K562 (cell line): Measurements from ENCODE around the gene CCDC187. TPM values are rescaled to one million over a fixed set of nuclear protein-coding genes. Genes with fewer than 3 reads are reported as not detected.

Source experiments
- ATAC-seq: fragments of 200-7000 bp; cut with Tn5 transposase; 3 replicates; pipeline ENCODE4 v1.9.1; 2020; ENCODE audit warnings: moderate library complexity
- BruUV-seq: library from RNA; stranded (reverse); fragments of 400-500 nt; replicated peaks from 2 replicates; lab custom pipeline; 2021; lab: Mats Ljungman, UMichigan
- CTCF ChIA-PET: fragments of 300-600 bp; formaldehyde crosslinking; extraction: SDS; loops from one replicate; lab custom pipeline; 2021; ENCODE audit warnings: low intra/inter-chr PET ratio; lab: Yijun Ruan, JAX
- POLR2A ChIA-PET: fragments of 300-600, 350-650 bp; sonication (Branson Sonifier 250); formaldehyde crosslinking; extraction: SDS; loops from one replicate; lab custom pipeline; 2021; ENCODE audit warnings: antibody characterized with exemption, inconsistent platforms; lab: Yijun Ruan, JAX
- DNase-seq, 4 experiments: peaks; one replicate each; pipeline versions ENCODE4 v3.0.0 to v3.0.0-alpha.2; 2011 to 2018; ENCODE audit warnings: low spot score in 3 of 4, mixed read lengths in 3 of 4; ENCODE audit errors: extremely low read depth in 1 of 4
- FAIRE-seq: peaks from 2 replicates; lab custom pipeline; 2011; peaks lifted over from hg19 to GRCh38; lab: Jason Lieb, UNC
- H2AFZ ChIP-seq: 2 replicates; pipeline ENCODE4 v1.6.0; 2011; ENCODE audit warnings: low read depth, low read length, control low read depth, inconsistent platforms
- H3K27ac ChIP-seq: fragments of 200-600 bp; 3 replicates; pipeline ENCODE4 v1.8.0; 2011; ENCODE audit warnings: low read depth, mild to moderate bottlenecking, control low read depth, inconsistent platforms, low read length, moderate library complexity, mixed read lengths; ENCODE audit errors: extremely low read depth
- H3K27me3 ChIP-seq, 2 experiments: fragments of 300-600 bp in 1 of 2; 2 replicates in 1 of 2; 3 replicates in 1 of 2; pipeline versions ENCODE4 v1.6.0 to v1.8.0; 2011; ENCODE audit warnings: inconsistent platforms in 2 of 2, low read length in 2 of 2, mild to moderate bottlenecking in 1 of 2, mixed read lengths in 1 of 2, moderate library complexity in 1 of 2; ENCODE audit not compliant: control insufficient read depth in 2 of 2, insufficient read depth in 2 of 2
- H3K36me3 ChIP-seq: fragments of 300-600 bp; 3 replicates; pipeline ENCODE4 v1.8.0; 2011; ENCODE audit warnings: mild to moderate bottlenecking, low read length, inconsistent platforms; ENCODE audit not compliant: control insufficient read depth, insufficient read depth
- H3K4me1 ChIP-seq, 2 experiments: fragments of 200-600 bp in 1 of 2; replicated peaks in 1 of 2; 2 replicates in 1 of 2; 3 replicates in 1 of 2; pipeline versions ENCODE4 v1.5.1 to v1.8.0; 2011; ENCODE audit warnings: inconsistent platforms in 2 of 2, low read length in 2 of 2, mild to moderate bottlenecking in 1 of 2, mixed read lengths in 1 of 2, moderate library complexity in 1 of 2; ENCODE audit not compliant: control insufficient read depth in 2 of 2, insufficient read depth in 2 of 2
- H3K4me2 ChIP-seq: 2 replicates; pipeline ENCODE4 v1.6.1; 2011; ENCODE audit warnings: low read length, control low read depth, inconsistent platforms, mixed read lengths; ENCODE audit not compliant: insufficient read depth
- H3K4me3 ChIP-seq: fragments of 200-600 bp; sonication (generic), shearing (Covaris generic); 2 replicates; pipeline ENCODE4 v1.5.1; 2016; ENCODE audit warnings: control low read depth, inconsistent platforms
- H3K79me2 ChIP-seq: fragments of 200-600 bp; 3 replicates; pipeline ENCODE4 v1.8.0; 2011; ENCODE audit warnings: low read length, inconsistent platforms; ENCODE audit not compliant: control insufficient read depth, insufficient read depth
- H3K9ac ChIP-seq, 2 experiments: 2 replicates each; pipeline versions ENCODE4 v1.6.0 to v1.6.1; 2011; ENCODE audit warnings: low read depth in 2 of 2, low read length in 2 of 2, control low read depth in 1 of 2, inconsistent platforms in 1 of 2, mild to moderate bottlenecking in 1 of 2, mixed read lengths in 1 of 2; ENCODE audit not compliant: insufficient read depth in 1 of 2
- H3K9me1 ChIP-seq: one replicate; pipeline ENCODE4 v1.6.0; 2011; ENCODE audit warnings: inconsistent platforms, mild to moderate bottlenecking, low read length, moderate library complexity; ENCODE audit not compliant: control insufficient read depth, insufficient read depth
- H3K9me3 ChIP-seq: replicated peaks from 2 replicates; pipeline ENCODE4 v1.5.1; 2011; ENCODE audit warnings: low read depth, low read length, inconsistent platforms; ENCODE audit not compliant: control insufficient read depth, insufficient read depth
- H4K20me1 ChIP-seq: replicated peaks from 2 replicates; pipeline ENCODE4 v1.6.1; 2011; ENCODE audit warnings: low read length, inconsistent platforms, mixed read lengths; ENCODE audit not compliant: control insufficient read depth, insufficient read depth
- CBX3 ChIP-seq, 2 experiments: IDR thresholded peaks; 1 replicate in 1 of 2; 2 replicates in 1 of 2; pipeline ENCODE4 v1.6.1; 2012; ENCODE audit warnings: inconsistent platforms in 2 of 2, low read length in 2 of 2, borderline replicate concordance in 1 of 2, control low read depth in 1 of 2
- CHD1 ChIP-seq: fragments of 200-600 bp; sonication (generic); IDR thresholded peaks from one replicate; pipeline ENCODE4 v1.6.1; 2012; ENCODE audit warnings: mild to moderate bottlenecking, moderate library complexity, low read length, inconsistent platforms
- PATZ1 ChIP-seq: fragments of 250-450 bp; sonication (Bioruptor Pico); IDR thresholded peaks from 2 replicates; pipeline ENCODE4 v1.5.0; 2020; ENCODE audit warnings: mild to moderate bottlenecking, borderline replicate concordance
- TRIM28 ChIP-seq: fragments of 450-650 bp; IDR thresholded peaks from 2 replicates; pipeline ENCODE4 v1.6.1; 2017
- YY1 ChIP-seq, 3 experiments: IDR thresholded peaks; 2 replicates each; pipeline ENCODE4 v1.6.1; 2011; ENCODE audit warnings: low read length in 2 of 3, mild to moderate bottlenecking in 2 of 3, moderate library complexity in 2 of 3, borderline replicate concordance in 1 of 3, control low read depth in 1 of 3, low read depth in 1 of 3; ENCODE audit not compliant: insufficient read depth in 3 of 3, insufficient replicate concordance in 2 of 3, control insufficient read depth in 1 of 3, insufficient read length in 1 of 3; ENCODE audit errors: extremely low read depth in 1 of 3
- ZFP1 ChIP-seq: fragments of 450-650 bp; formaldehyde crosslinking; IDR thresholded peaks from 2 replicates; pipeline ENCODE4 v1.4.0; 2020; ENCODE audit warnings: mild to moderate bottlenecking, mixed read lengths
- WGBS: fragments of 100-300 bp; shearing (Covaris generic); methylation state at CpG from one replicate; pipeline ENCODE4 v1.1.6; 2016; ENCODE audit warnings: low coverage, mixed read lengths; ENCODE audit not compliant: insufficient coverage; ENCODE audit errors: missing lambda C conversion rate; 5-methylcytosine and 5-hydroxymethylcytosine counted together
- in situ Hi-C: fragments of 300-500 bp; cut with MboI; formaldehyde crosslinking; loops from 4 replicates; pipeline ENCODE4 v1.15.0; 2018; ENCODE audit warnings: inconsistent platforms, mixed read lengths
- intact Hi-C: fragments of 100-400 bp; cut with micrococcal nuclease; formaldehyde crosslinking; loops from 2 replicates; pipeline ENCODE4 v1.14.2; 2022
- polyA plus RNA-seq, 8 experiments: library from polyadenylated mRNA; depleted of rRNA in 4 of 8; stranded (reverse) in 5 of 8; unstranded in 3 of 8; fragments of >200 nt; fragmentation: Nextera tagmentation in 2 of 8; fragmentation: Illumina TruSeq in 1 of 8; extraction: Ambion mirVana in 2 of 8; extraction: Trizol in 1 of 8; gene quantifications; 2 replicates each; pipeline versions ENCODE4 v1.2.1 to v1.2.3, GENCODE V29; 2011 to 2014; ENCODE audit warnings: inconsistent platforms in 1 of 8, missing spikeins in 1 of 8
- total RNA-seq, 7 experiments: library from RNA; depleted of rRNA in 6 of 7; stranded (reverse); fragments of >200 nt in 6 of 7; fragmentation: Illumina TruSeq in 2 of 7; extraction: Trizol in 2 of 7; gene quantifications; 2 replicates each; pipeline versions ENCODE4 v1.2.1 to v1.2.3, GENCODE V29; 2011 to 2021; ENCODE audit warnings: low replicate concordance in 1 of 7

CCDC187 gene
- total and polyA plus RNA-seq, 9 of the 15 experiments (the other 6 are each of a cell fraction or from before 2014, with no cell fraction given) = not detected

GRCh38 chr9:136314944-136315343 is 11.1 kb upstream of the CCDC187 start:
- no peak overlapping the region for H3K4me2 ChIP-seq
- no peaks in the 10 kb centered on the region for H3K9me1 ChIP-seq
- peaks cover 7% of the 10 kb centered on the region for H3K9me3 ChIP-seq
- H3K9ac ChIP-seq = no peak overlapping the region
- TF ChIP-seq PATZ1 (CRISPR knock-in tag) = no peak
- TF ChIP-seq TRIM28 = peak; percentile 28; the same call in 1 of the 2 replicates
- no peak for TF ChIP-seq CHD1
- peak; percentile 95 for TF ChIP-seq ZFP1
- peak in 1 of 3 experiments; percentile 37 for TF ChIP-seq YY1 (IDR thresholded peaks at IDR 0.05; ENCODE audit: borderline replicate concordance in 1 of 3, control insufficient read depth in 1 of 3, extremely low read depth in 1 of 3, insufficient read depth in 3 of 3, insufficient read length in 1 of 3, insufficient replicate concordance in 2 of 3, low read depth in 1 of 3, low read length in 2 of 3)
- peak in 1 of 2 experiments; percentile 82; a peak in 2 of 3 replicates for TF ChIP-seq CBX3 (IDR thresholded peaks at IDR 0.05; ENCODE audit: borderline replicate concordance in 1 of 2, low read length in 2 of 2)
- TF ChIP-seq, all 486 proteins: peak for 4
- peaks cover 0 to 22% of the 10 kb centered on the region in 2 experiments; a peak in 1 of 5 replicates for H3K27me3 ChIP-seq
- H3K36me3 ChIP-seq = no peaks in the 10 kb centered on the region
- no peaks in the 10 kb centered on the region for H3K79me2 ChIP-seq
- no peak for DNase-seq
- no TSS peak for BruUV-seq
- H3K27ac ChIP-seq = no peak overlapping the region
- H3K4me3 ChIP-seq = no peak overlapping the region
- H4K20me1 ChIP-seq = no peaks in the 10 kb centered on the region
- 14% methylated on average over 4 of the region's 4 CpGs for WGBS
- no peak for FAIRE-seq
- in situ Hi-C loops (no loop called here), intact Hi-C loops (no loop called here)
- CTCF ChIA-PET = no interaction called here
- peaks cover 0 to 47% of the 10 kb centered on the region in 2 experiments; a peak in 3 of 5 replicates for H3K4me1 ChIP-seq
- no peak for ATAC-seq
- H2AFZ ChIP-seq = no peak overlapping the region
- POLR2A ChIA-PET = no interaction called here
